Stimulated activated CD4-positive, alpha-beta T cell treated with anti-CD3 and anti-CD28 coated beads, Interleukin-2, amount 100 ng/mL, for 24 hours (primary cell): ENCODE data around the gene DENND2D.

Experiments used
- DNase-seq, 2 donors: peaks; one replicate each; pipeline ENCODE4 v3.0.0-alpha.2; 2020

DENND2D gene

GRCh38 chr1:111199881-111200801, at the start of gene DENND2D:
Gene DENND2D, minus strand, starts transcription at chr1:111200646. Its CDS starts 187 bp downstream, at chr1:111200459.
- peak; percentile 68 to 76 for DNase-seq

DNA sequence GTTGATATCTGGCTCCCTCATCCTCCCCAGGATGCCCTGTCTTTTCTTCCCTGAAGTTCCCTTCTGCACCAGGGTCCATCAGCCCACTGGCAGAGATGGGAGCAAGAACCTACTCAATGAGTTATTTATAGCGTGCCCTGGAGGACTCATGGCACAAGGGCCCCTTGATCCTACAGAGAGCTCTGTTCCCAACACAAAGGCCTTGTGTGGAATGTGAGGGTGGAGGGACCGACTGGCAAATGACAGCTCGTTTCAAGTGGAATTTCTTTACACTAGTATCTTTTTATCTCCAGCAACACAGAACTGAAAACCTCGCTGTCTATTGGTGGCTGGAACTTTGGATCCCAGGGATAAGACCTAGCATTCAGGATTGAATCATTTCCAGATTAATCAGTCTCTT, 49.5 kb upstream of the DENND2D start:
- DNase-seq = no peak

DNA sequence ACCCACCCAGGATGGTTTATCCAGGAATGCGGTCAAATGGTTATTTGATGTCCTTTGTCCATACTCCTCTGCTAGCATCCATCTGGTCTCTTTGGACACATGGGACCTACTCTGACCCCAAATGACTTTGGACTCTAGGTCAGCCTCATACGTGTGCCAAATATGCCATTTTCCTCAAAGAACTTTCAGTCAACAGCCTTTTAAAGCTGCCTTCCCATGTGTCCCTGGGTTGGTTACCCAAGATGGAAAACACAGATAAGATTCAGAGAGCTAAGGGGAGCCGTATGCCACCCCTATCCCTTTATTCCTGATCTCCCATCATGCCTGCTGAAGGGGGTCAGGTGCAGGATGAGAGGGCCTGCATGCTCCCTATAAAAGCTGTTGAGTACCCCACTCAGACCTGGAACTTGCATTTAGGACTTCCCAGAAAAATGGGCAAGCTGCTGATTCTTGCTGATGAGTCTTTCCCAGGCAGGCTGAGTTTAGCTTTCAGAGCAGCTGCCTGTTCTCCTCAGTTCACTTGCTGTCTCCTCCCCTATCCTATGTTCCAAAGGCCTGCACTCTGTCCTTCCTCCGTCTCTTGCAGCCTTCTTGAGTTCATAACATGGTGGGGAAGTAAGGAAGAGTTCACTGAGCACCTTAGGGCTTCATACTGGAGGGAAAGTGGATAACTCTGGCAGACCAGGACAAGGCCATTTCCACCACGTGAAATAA, 46.8 kb upstream of the DENND2D start:
- DNase-seq = no peak

DNA sequence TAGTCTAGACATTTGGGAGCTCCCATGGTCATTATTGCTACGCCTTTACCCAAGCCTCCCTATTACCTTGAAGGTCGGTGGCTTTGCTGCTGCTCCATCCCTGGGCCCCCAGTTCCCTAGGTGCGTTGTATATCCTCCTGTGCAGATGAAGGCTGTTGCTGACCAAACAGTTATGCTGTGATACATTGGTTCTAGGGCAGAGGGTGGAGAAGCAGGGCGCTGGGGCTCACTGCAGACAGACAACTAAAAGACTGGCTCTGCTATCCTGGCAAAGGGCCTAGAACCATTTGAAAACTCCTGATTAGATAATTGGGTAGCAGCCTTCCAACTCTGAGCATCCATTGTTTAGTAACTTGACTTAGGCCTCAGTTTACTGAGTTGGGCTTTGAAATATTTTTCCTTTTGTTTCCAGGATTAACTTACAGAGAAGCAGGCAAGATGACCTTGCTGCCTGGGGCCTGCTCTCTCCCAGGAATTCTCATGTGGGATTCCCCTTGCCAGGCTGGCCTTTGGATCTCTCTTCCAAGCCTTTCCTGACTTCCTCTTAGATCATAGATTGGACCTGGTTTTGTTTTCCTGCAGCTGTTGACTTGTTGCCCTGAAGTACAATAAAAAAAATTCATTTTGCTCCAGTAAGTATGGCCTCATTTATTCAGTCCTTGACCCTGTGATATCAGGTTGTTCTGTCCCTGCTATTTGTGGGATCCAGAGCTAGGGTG, 42.5 kb upstream of the DENND2D start:
- DNase-seq = no peak

GRCh38 chr1:111241797-111242196, 41.4 kb upstream of the DENND2D start:
- DNase-seq = no peak

DNA sequence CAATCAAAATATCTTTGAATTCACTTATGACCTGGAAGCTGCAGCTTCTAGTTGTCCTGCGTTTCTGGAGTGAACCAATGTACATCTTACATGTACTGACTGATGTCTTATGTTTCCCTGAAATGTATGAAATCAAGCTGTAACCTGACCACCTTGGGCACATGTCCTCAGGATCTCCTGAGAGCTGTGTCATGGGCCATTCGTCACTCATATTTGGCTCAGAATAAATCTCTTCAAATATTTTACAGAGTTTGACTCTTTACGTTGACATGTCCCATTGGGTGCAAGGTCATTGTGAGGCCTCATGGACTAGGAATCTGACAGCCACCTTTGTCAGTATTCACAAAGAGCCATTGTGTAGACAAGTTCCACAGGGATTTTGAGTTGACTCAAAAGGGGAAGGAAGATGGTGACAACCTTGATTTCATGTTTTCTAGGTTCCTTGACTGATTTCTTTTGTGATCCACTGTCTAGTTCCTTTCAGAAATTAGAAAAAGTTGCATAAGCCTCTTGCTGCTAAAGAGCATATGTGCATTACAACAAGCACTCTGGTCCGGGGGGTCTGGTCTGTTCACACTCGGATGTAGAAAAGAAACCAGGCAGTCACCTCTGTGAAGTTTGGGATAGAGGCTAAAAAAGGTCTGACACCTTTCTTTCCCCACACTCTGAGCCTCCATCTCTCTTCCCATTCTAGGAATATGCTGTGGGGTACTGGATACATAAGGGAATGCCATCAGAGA, 37.8 kb upstream of the DENND2D start:
- no peak for DNase-seq

GRCh38 chr1:111236806-111237205, 36.4 kb upstream of the DENND2D start:
- DNase-seq = no peak

DNA sequence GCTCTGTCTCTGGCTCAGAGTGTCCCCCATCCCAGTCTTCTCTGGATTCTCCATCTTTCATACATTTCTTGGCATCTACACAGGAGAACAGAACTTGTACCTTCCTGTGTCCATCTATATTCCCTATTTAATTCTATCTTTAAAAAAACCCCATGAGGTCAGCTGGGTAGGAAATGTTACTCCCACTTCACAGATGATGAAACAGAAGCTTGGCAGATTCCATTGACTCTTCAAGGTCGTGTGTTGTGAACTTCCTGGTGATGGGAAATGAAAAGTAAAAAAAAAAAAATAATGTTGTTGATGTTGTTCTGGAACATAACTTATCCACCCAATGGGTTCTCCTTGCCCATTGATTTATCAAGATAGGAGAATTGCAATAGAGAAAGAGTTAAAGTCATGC, 35.9 kb upstream of the DENND2D start:
- no peak for DNase-seq

DNA sequence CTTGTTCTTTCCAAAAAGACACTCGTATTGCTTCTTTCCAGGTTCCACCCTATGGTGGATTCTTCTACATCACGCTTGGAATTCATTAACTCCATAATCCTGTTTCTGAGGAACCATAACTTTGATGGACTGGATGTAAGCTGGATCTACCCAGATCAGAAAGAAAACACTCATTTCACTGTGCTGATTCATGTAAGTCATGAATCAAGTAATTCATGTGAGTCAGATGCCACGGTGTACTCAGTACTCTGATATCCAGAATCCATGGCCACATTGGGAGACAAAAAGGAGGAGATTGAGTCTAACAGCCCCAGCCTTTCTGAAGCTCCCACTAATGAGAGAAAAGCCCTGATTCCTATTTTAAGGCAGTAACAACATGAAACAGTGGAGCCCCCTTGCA, 34.4 kb upstream of the DENND2D start:
- no peak for DNase-seq

DNA sequence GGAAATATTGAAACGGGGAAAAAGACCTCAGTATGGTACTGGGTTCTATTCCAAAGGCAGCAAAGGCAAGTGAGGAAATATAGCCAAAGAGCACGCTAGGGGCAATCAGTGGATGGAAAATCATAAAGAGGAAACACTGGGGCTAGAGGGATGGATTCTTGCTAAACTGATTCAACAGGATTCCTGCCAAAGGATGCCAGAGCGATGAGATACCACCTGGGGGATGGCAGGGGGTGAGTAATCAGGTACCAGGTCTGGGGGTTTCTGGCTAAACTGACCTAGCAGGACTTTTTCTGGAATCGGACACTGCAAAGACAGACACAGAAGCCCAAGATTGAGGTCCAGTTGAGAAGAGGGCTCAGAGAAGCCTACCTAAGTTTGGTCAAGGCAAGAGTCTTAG, 33.8 kb upstream of the DENND2D start:
- no peak for DNase-seq

- DNase-seq = no peak
Measured at GRCh38 chr1:111232134-111232533, 31.7 kb upstream of the DENND2D start.

DNA sequence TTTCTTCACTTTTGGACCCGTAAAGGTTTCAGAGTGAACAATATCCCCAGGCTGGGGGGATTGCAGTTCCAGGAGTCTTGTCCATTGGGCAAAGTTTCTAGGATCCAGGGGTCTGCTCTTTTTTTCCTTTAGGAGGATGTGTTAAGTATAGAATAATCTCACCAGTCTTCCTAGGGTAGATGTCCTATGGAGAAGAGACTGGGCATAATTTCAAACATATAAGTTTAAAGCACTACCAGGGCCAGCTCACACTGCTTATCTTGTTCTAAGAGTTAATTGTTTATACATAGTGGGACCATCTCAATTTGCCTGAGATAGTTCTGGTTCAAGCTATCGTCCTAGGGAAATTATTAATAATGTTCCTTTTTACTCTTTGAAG, 28.3 kb upstream of the DENND2D start:
- DNase-seq = no peak

- DNase-seq = no peak
Measured at GRCh38 chr1:111227851-111228747, 27.7 kb upstream of the DENND2D start.

DNA sequence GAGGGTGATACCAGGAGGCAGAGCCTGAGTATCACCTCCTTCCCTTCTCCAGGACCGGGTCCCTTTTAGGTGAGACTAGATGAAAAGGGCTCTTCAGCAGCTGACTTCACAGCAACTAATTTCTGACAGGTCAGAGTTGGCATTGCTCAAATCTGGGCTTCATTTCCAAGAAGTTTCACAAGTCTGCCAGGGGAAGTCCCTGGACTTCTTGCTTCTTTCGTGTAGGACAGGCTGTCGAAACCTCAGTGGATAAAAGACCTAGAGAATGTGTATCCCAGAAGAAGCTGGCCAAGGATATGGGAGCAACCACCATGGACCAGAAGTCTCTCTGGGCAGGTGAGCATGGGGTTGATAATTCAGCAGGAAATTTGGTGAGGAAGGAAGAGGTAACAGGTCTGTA, 27.0 kb upstream of the DENND2D start, which contains the start of gene CHI3L2:
Gene CHI3L2, plus strand, starts transcription at position 280 of the 400 bp plus-strand sequence. Its CDS starts 17 bp downstream, at position 297.
- DNase-seq = no peak

DNA sequence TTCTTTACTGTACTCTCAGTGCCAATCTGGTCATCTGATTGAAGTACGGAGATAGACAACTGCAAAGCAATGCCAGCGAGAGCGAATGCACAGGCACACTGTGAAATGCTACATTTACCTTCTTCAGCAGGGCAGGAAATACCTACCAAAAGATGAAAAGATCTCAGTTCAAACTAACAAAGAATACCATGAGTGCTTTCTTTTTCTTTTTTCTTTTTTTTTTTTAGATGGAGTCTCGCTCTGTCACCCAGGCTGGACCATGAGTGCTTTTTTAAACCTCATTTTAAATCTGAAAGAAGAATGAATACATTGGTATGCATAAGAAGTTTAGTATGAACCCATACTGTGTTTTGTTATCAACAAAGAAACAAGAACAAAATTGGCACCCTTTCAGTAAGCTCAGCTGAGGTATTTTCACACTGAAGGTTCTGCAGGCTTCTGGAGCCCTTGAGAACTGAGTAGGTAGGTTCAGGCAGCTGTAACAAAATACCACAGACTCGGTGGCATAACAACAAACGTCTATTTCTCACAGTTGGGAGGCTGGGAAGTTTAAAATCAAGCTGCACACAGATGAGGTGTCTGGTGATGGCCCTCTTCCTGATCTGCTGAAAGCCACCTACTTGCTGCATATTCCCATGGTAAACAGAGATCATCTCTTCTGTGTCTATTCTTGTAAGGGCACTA, 25.4 kb upstream of the DENND2D start:
- DNase-seq = no peak

- DNase-seq = no peak
Measured at GRCh38 chr1:111225091-111225490, 24.6 kb upstream of the DENND2D start.

DNA sequence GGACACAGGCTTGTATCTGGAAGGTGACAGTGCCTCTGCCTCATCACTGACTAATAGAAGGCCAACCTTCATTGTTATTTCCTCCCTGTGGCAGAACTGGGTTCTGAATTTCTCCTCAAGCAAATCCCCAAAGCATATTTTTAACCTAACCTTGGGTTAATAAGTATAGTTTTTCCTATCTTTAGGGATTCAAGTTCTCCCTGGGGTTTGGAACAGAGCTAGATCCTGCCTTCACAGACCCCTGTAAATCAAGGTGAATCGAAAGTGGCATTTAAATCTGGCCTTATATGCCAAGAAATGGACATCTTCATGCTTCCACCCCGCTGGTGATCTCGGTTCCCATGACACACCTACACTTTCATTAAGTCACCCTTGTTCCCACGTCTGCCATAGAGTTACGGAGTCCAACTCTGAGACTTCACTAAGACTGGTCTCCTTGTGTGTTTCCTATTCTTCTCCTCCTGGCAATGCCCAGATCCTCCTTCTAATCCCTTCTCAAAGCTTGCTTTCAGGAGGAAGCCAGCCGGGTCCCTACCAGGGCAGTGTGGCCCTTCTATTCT, 22.8 kb upstream of the DENND2D start:
- no peak for DNase-seq

GRCh38 chr1:111222308-111223125, 22.1 kb upstream of the DENND2D start:
- DNase-seq = peak; percentile 83 to 85

GRCh38 chr1:111221633-111222291, 21.3 kb upstream of the DENND2D start:
- peak; percentile 54 to 64 for DNase-seq
